Stomach (tissue), 9 donors: ENCODE measurements around the gene SORCS3. TPM values are rescaled to one million over a fixed set of nuclear protein-coding genes. Genes with fewer than 3 reads are reported as not detected.
A peak's percentile ranks its signal among the peaks of the same experiment; 100 is the strongest.

Experiments used
- DNase-seq, 2 donors: peaks; one replicate each; pipeline versions ENCODE4 v3.0.0 to v3.0.0-alpha.2; 2013 to 2019
- H3K27ac ChIP-seq, 5 donors: fragments of 200-600 bp in 4 of 5; sonication (generic) in 4 of 5; one replicate each; pipeline ENCODE4 v1.5.1; 2013 to 2019; ENCODE audit warnings: mild to moderate bottlenecking in 1 of 5, moderate library complexity in 1 of 5
- H3K27me3 ChIP-seq, 3 donors: fragments of 200-600 bp; sonication (generic); one replicate each; pipeline ENCODE4 v1.5.1; 2017 to 2019; ENCODE audit warnings: mixed run types in 1 of 3
- H3K36me3 ChIP-seq, 4 donors: fragments of 200-600 bp; sonication (generic); 1 replicate in 3 of 4; 2 replicates in 1 of 4; pipeline ENCODE4 v1.5.1; 2016 to 2019
- H3K4me1 ChIP-seq, 4 donors: fragments of 200-600 bp; sonication (generic); one replicate each; pipeline ENCODE4 v1.5.1; 2016 to 2019
- H3K4me3 ChIP-seq, 4 donors: fragments of 200-600 bp; sonication (generic) in 3 of 4; one replicate each; pipeline ENCODE4 v1.5.1; 2016 to 2019; ENCODE audit warnings: mild to moderate bottlenecking in 1 of 4
- H3K9me3 ChIP-seq, 4 donors: fragments of 200-600 bp; sonication (generic); one replicate each; pipeline ENCODE4 v1.5.1; 2016 to 2019
- EP300 ChIP-seq: sonication (generic); formaldehyde crosslinking; IDR thresholded peaks from one replicate; pipeline ENCODE4 v1.6.1; 2017; ENCODE audit warnings: antibody characterized with exemption
- POLR2A ChIP-seq, 4 donors: fragments of 450-650 bp; IDR thresholded peaks; one replicate each; pipeline ENCODE4 v1.6.1; 2016; ENCODE audit warnings: antibody characterized with exemption in 4 of 4, control low read depth in 2 of 4, mild to moderate bottlenecking in 1 of 4, moderate library complexity in 1 of 4
- POLR2AphosphoS5 ChIP-seq, 3 donors: sonication (generic); formaldehyde crosslinking; IDR thresholded peaks; one replicate each; pipeline ENCODE4 v1.6.1; 2016; ENCODE audit warnings: antibody characterized with exemption in 3 of 3
- WGBS, 5 donors: extraction: QIAGEN DNeasy Blood & Tissue Kit in 3 of 5; methylation state at CpG; one replicate each; pipeline versions ENCODE4 v1.1.5 to v1.1.7; 2013 to 2018; 5-methylcytosine and 5-hydroxymethylcytosine counted together
- intact Hi-C: fragments of 100-400 bp; cut with DNase I; formaldehyde crosslinking; loops from one replicate; pipeline ENCODE4 v1.15.1; 2023; ENCODE audit warnings: low total_unique reads
- polyA plus RNA-seq, 3 donors: library from polyadenylated mRNA; stranded (reverse); fragments of 200-250 nt; gene quantifications; one replicate each; pipeline ENCODE4 v1.2.3, GENCODE V29; 2013
- total RNA-seq, 5 donors: library from RNA; depleted of rRNA; stranded (reverse); fragments of >200 nt; gene quantifications; one replicate each; pipeline versions ENCODE4 v1.1.0 to v1.2.3, GENCODE V29; 2014 to 2016
- TF ChIP-seq, protein P1 (sequence below), 7 experiments: fragments of 450-650 bp in 4 of 7; fragments of 200-600 bp in 3 of 7; sonication (generic) in 3 of 7; IDR thresholded peaks; one replicate each; pipeline ENCODE4 v1.5.1; 2016 to 2019; ENCODE audit warnings: antibody characterized with exemption in 7 of 7, control low read depth in 2 of 7, mild to moderate bottlenecking in 1 of 7
- donor health status: healthy with polysubstance abuse.
- donor health status: Bipolar disorder and iron deficiency.
- donor health status: healthy.

The SORCS3 gene
- total and polyA plus RNA-seq, 8 donors, result 0.06 to 2.6 (median 0.20) TPM; not detected in 4

GRCh38 chr10:105187243-105187642 is 546.2 kb downstream of the SORCS3 start:
- Histone ChIP-seq H3K4me1 (no peaks in the 10 kb centered on the region), H3K27me3 (no peaks in the 10 kb centered on the region), H3K36me3 (no peaks in the 10 kb centered on the region), H3K4me3 (no peak overlapping the region), H3K27ac (no peak overlapping the region), H3K9me3 (no peaks in the 10 kb centered on the region)
- TF ChIP-seq POLR2A (IDR thresholded peaks at IDR 0.05), result no peak
- no peak for TF ChIP-seq EP300
- no peak for TF ChIP-seq POLR2AphosphoS5 (IDR thresholded peaks at IDR 0.05)
- TF ChIP-seq, protein P1, sequence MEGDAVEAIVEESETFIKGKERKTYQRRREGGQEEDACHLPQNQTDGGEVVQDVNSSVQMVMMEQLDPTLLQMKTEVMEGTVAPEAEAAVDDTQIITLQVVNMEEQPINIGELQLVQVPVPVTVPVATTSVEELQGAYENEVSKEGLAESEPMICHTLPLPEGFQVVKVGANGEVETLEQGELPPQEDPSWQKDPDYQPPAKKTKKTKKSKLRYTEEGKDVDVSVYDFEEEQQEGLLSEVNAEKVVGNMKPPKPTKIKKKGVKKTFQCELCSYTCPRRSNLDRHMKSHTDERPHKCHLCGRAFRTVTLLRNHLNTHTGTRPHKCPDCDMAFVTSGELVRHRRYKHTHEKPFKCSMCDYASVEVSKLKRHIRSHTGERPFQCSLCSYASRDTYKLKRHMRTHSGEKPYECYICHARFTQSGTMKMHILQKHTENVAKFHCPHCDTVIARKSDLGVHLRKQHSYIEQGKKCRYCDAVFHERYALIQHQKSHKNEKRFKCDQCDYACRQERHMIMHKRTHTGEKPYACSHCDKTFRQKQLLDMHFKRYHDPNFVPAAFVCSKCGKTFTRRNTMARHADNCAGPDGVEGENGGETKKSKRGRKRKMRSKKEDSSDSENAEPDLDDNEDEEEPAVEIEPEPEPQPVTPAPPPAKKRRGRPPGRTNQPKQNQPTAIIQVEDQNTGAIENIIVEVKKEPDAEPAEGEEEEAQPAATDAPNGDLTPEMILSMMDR (IDR thresholded peaks at IDR 0.05), result no peak
- no peak for DNase-seq
- WGBS, 5 donors, result 59 to 83% (median 77%) methylated on average over 3 of the region's 3 CpGs
- intact Hi-C loops, result no loop called here

DNA sequence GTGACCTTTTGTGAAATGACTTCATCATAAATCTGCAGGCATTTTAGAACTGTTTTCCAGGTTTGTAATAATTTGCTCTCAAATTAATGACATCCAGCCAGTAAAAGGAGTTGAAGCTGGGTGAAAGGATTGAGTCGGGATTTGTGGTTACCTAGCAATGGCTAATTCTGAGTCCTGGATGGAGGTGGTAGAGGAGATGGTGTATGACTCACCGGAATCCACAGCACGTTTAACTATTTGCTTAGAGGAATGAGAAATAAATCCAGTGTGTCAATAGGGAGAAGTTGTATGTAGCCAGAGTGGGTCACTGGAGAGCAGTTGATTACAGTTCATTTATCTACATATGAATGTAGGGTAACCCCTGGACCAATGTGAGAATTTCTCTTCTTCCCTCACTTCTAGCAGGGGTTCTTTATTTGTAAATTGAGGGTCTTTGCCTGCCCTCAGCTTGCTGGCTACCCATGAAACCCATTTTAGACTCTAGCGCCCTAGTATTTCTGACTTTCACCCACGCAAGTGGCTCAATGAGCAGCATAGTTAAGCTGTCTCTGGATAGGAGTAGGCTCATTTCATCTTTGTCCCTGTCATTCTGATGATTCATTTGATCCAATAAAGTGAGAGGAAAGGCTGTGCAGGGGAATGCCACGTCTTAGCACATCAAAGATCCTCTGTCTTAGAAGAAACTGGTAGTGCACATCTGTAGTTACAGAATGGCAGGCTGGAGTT is 547.8 kb downstream of the SORCS3 start:
- H3K36me3 ChIP-seq, result no peaks in the 10 kb centered on the region
- H3K4me1 ChIP-seq, result no peaks in the 10 kb centered on the region
- DNase-seq, result peak in 1 of 2 donors; percentile 22
- 55 to 59% (median 57%) methylated on average over 6 of the region's 6 CpGs for WGBS, 5 donors
- H3K9me3 ChIP-seq, result no peaks in the 10 kb centered on the region
- H3K27me3 ChIP-seq, result no peaks in the 10 kb centered on the region
- intact Hi-C loops, result no loop called here
- H3K27ac ChIP-seq, result no peak overlapping the region
- H3K4me3 ChIP-seq, result no peak overlapping the region
- TF ChIP-seq EP300 (no peak), POLR2A (IDR thresholded peaks at IDR 0.05) (no peak)

DNA sequence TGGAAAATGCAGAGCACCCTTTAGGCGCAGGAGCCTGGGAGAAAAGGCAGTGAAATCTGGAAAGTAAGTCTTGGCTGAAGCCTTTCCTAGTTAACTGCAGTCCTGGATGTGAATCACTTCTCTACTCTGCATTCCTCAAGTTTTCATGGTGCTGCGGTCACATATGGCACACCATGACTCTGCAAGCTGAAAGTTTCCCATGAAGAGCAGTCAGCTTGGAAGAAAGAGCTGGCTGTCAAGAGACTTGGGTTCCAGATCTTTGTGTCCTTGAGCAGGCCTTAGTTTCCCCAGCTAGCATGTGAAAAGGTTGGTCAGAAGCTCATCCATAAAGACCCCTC is 548.3 kb downstream of the SORCS3 start:
- intact Hi-C loops, result no loop called here
- H3K4me3 ChIP-seq, result no peak overlapping the region
- H3K36me3 ChIP-seq, result no peaks in the 10 kb centered on the region
- no peaks in the 10 kb centered on the region for H3K27me3 ChIP-seq
- H3K9me3 ChIP-seq, result no peaks in the 10 kb centered on the region
- TF ChIP-seq POLR2AphosphoS5 (IDR thresholded peaks at IDR 0.05) (no peak), EP300 (no peak), POLR2A (IDR thresholded peaks at IDR 0.05) (no peak)
- TF ChIP-seq, protein P1 (IDR thresholded peaks at IDR 0.05), result no peak
- no peaks in the 10 kb centered on the region for H3K4me1 ChIP-seq
- H3K27ac ChIP-seq, result no peak overlapping the region
- no peak for DNase-seq
- WGBS, 5 donors, result 85 to 94% (median 87%) methylated on average over 2 of the region's 2 CpGs

GRCh38 chr10:105192146-105192545 is 551.1 kb downstream of the SORCS3 start:
- Histone ChIP-seq H3K27ac (no peak overlapping the region), H3K36me3 (no peaks in the 10 kb centered on the region), H3K27me3 (no peaks in the 10 kb centered on the region), H3K4me1 (no peaks in the 10 kb centered on the region), H3K9me3 (no peaks in the 10 kb centered on the region), H3K4me3 (no peak overlapping the region)
- intact Hi-C loops, result no loop called here
- 83 to 87% (median 86%) methylated on average over 4 of the region's 4 CpGs for WGBS, 5 donors
- no peak for DNase-seq
- TF ChIP-seq POLR2A (IDR thresholded peaks at IDR 0.05), result no peak
- TF ChIP-seq, protein P1 (IDR thresholded peaks at IDR 0.05), result no peak
- TF ChIP-seq POLR2AphosphoS5 (IDR thresholded peaks at IDR 0.05), result no peak
- no peak for TF ChIP-seq EP300

- Histone ChIP-seq H3K27me3 (no peaks in the 10 kb centered on the region), H3K4me1 (no peaks in the 10 kb centered on the region), H3K27ac (no peak overlapping the region), H3K9me3 (no peaks in the 10 kb centered on the region), H3K4me3 (no peak overlapping the region), H3K36me3 (no peaks in the 10 kb centered on the region)
- no peak for DNase-seq
- 86 to 94% (median 92%) methylated on average over 2 of the region's 2 CpGs for WGBS, 5 donors
- no peak for TF ChIP-seq POLR2AphosphoS5 (IDR thresholded peaks at IDR 0.05)
- TF ChIP-seq, protein P1 (IDR thresholded peaks at IDR 0.05), result no peak
- no peak for TF ChIP-seq EP300
- no peak for TF ChIP-seq POLR2A (IDR thresholded peaks at IDR 0.05)
- intact Hi-C loops, result no loop called here
Measured at GRCh38 chr10:105192861-105193260, 551.8 kb downstream of the SORCS3 start.
